ENCODE results near the gene SLC39A1. TPM values are rescaled to one million over a fixed set of nuclear protein-coding genes. Genes with fewer than 3 reads are reported as not detected.

Gene SLC39A1
- total RNA-seq, 6 donors from 2014 or later: 41.9 to 145 (median 102) TPM

- Histone ChIP-seq H3K27me3 (no peaks in the 10 kb centered on the region), H3K36me3 (peaks cover 36 to 80% (median 70%) of the 10 kb centered on the region in 4 donors), H3K4me1 (peaks cover 0 to 8% (median 2%) of the 10 kb centered on the region in 4 donors), H3K9me3 (no peaks in the 10 kb centered on the region), H3K27ac (no peak overlapping the region), H3K4me3 (no peak overlapping the region)
- ATAC-seq (ENCODE audit: low FRiP score in 2 of 2) (no peak), DNase-seq (no peak)
- TF ChIP-seq EP300 (IDR thresholded peaks at IDR 0.05) (no peak), POLR2A (IDR thresholded peaks at IDR 0.05) (no peak), POLR2AphosphoS5 (IDR thresholded peaks at IDR 0.05) (no peak)
- TF ChIP-seq, protein P1, sequence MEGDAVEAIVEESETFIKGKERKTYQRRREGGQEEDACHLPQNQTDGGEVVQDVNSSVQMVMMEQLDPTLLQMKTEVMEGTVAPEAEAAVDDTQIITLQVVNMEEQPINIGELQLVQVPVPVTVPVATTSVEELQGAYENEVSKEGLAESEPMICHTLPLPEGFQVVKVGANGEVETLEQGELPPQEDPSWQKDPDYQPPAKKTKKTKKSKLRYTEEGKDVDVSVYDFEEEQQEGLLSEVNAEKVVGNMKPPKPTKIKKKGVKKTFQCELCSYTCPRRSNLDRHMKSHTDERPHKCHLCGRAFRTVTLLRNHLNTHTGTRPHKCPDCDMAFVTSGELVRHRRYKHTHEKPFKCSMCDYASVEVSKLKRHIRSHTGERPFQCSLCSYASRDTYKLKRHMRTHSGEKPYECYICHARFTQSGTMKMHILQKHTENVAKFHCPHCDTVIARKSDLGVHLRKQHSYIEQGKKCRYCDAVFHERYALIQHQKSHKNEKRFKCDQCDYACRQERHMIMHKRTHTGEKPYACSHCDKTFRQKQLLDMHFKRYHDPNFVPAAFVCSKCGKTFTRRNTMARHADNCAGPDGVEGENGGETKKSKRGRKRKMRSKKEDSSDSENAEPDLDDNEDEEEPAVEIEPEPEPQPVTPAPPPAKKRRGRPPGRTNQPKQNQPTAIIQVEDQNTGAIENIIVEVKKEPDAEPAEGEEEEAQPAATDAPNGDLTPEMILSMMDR (IDR thresholded peaks at IDR 0.05): no peak
- WGBS, 2 donors: 95% methylated on average over 9 to 17 of the region's 18 CpGs
These were observed 30.9 kb downstream of the SLC39A1 start for GRCh38 chr1:153932156-153933131.

GRCh38 chr1:153929981-153930948 is 33.1 kb downstream of the SLC39A1 start:
- WGBS, 2 donors: 88 to 92% methylated on average over 10 to 14 of the region's 14 CpGs
- H3K27me3 ChIP-seq: no peaks in the 10 kb centered on the region
- no peak overlapping the region for H3K4me3 ChIP-seq
- H3K27ac ChIP-seq: no peak overlapping the region
- peaks cover 0 to 8% (median 2%) of the 10 kb centered on the region in 4 donors for H3K4me1 ChIP-seq
- TF ChIP-seq, protein P1 (IDR thresholded peaks at IDR 0.05): no peak
- TF ChIP-seq POLR2A (IDR thresholded peaks at IDR 0.05) (no peak), EP300 (IDR thresholded peaks at IDR 0.05) (no peak), POLR2AphosphoS5 (IDR thresholded peaks at IDR 0.05) (no peak)
- ATAC-seq (ENCODE audit: low FRiP score in 2 of 2) (no peak), DNase-seq (no peak)
- H3K9me3 ChIP-seq: no peaks in the 10 kb centered on the region
- peaks cover 17 to 58% (median 48%) of the 10 kb centered on the region in 4 donors for H3K36me3 ChIP-seq

DNA sequence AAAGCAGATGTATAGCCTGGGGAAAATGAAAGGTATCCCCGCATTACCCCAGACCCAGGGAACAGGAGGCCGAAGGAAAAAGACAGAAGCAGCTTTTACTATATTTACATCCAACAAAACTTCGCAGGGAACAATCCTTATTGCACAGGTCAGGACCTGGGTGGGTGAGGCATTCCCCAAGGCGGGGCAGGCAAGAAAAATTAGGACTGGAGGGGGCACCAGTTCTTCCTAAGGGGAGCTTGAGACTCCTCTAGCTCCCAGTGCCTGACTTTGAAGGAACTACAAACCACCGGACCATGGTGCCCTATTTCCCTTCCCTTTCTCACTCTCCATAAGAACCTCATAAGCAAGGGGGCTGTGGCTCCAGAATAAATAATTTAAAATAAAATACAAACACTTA is 33.9 kb downstream of the SLC39A1 start:
- no peaks in the 10 kb centered on the region for H3K27me3 ChIP-seq
- H3K9me3 ChIP-seq: no peaks in the 10 kb centered on the region
- H3K4me3 ChIP-seq: no peak overlapping the region
- no peak for DNase-seq
- peaks cover 0 to 8% (median 2%) of the 10 kb centered on the region in 4 donors for H3K4me1 ChIP-seq
- TF ChIP-seq, protein P1 (IDR thresholded peaks at IDR 0.05): no peak
- TF ChIP-seq POLR2AphosphoS5 (IDR thresholded peaks at IDR 0.05) (no peak), POLR2A (IDR thresholded peaks at IDR 0.05) (no peak), EP300 (IDR thresholded peaks at IDR 0.05) (no peak)
- ATAC-seq (ENCODE audit: low FRiP score in 2 of 2): no peak
- WGBS, 2 donors: 91 to 93% methylated on average over 5 of the region's 5 CpGs
- H3K36me3 ChIP-seq: peaks cover 17 to 50% (median 40%) of the 10 kb centered on the region in 4 donors
- H3K27ac ChIP-seq: peak overlapping the region in 2 of 4 donors; percentile 21 to 36

GRCh38 chr1:153928791-153929341 is 34.5 kb downstream of the SLC39A1 start:
- peaks cover 17 to 44% (median 35%) of the 10 kb centered on the region in 4 donors for H3K36me3 ChIP-seq
- WGBS, 2 donors: 62 to 64% methylated on average over 4 of the region's 4 CpGs
- H3K27me3 ChIP-seq: no peaks in the 10 kb centered on the region
- DNase-seq (no peak), ATAC-seq (ENCODE audit: low FRiP score in 2 of 2) (no peak)
- peaks cover 3 to 14% (median 5%) of the 10 kb centered on the region in 4 donors for H3K4me1 ChIP-seq
- peak overlapping the region in 2 of 4 donors; percentile 21 to 36 for H3K27ac ChIP-seq
- no peaks in the 10 kb centered on the region for H3K9me3 ChIP-seq
- H3K4me3 ChIP-seq: no peak overlapping the region
- TF ChIP-seq, protein P1 (IDR thresholded peaks at IDR 0.05): no peak
- TF ChIP-seq POLR2A (IDR thresholded peaks at IDR 0.05): no peak
- TF ChIP-seq EP300 (IDR thresholded peaks at IDR 0.05): no peak
- TF ChIP-seq POLR2AphosphoS5 (IDR thresholded peaks at IDR 0.05): no peak

Measured in upper lobe of left lung (tissue), 6 donors.